Neural progenitor cell (in vitro differentiated cells): ENCODE results near the gene C21orf91. TPM values are rescaled to one million over a fixed set of nuclear protein-coding genes. Genes with fewer than 3 reads are reported as not detected.

Source experiments
- DNase-seq: peaks from one replicate; pipeline ENCODE4 v3.0.0-alpha.2; 2016; ENCODE audit warnings: low spot score
- H2AFZ ChIP-seq: fragments of 200-600 bp; sonication (generic); replicated peaks from 2 replicates; pipeline ENCODE4 v1.6.1; 2016; ENCODE audit warnings: antibody characterized with exemption
- H3F3A ChIP-seq: fragments of 200-600 bp; sonication (generic); 2 replicates; pipeline ENCODE4 v1.6.1; 2016; ENCODE audit warnings: antibody characterized with exemption, low read depth
- H3K27ac ChIP-seq: fragments of 200-600 bp; sonication (generic); 2 replicates; pipeline ENCODE4 v1.5.1; 2016; ENCODE audit warnings: mild to moderate bottlenecking
- H3K27me3 ChIP-seq: fragments of 200-600 bp; sonication (generic); 2 replicates; pipeline ENCODE4 v1.6.1; 2016; ENCODE audit warnings: mild to moderate bottlenecking, moderate library complexity
- H3K36me3 ChIP-seq: fragments of 200-600 bp; sonication (generic); 2 replicates; pipeline ENCODE4 v1.5.1; 2016
- H3K4me1 ChIP-seq: fragments of 200-600 bp; sonication (generic); 2 replicates; pipeline ENCODE4 v1.6.1; 2016; ENCODE audit warnings: mixed run types
- H3K4me2 ChIP-seq: fragments of 200-600 bp; sonication (generic); 2 replicates; pipeline ENCODE4 v1.6.1; 2016
- H3K4me3 ChIP-seq: fragments of 200-600 bp; sonication (generic); 2 replicates; pipeline ENCODE4 v1.5.1; 2016
- H3K79me2 ChIP-seq: fragments of 200-600 bp; sonication (generic); 2 replicates; pipeline ENCODE4 v1.6.1; 2016; ENCODE audit warnings: low read depth
- H3K9ac ChIP-seq: fragments of 200-600 bp; sonication (generic); 2 replicates; pipeline ENCODE4 v1.6.1; 2016
- H3K9me3 ChIP-seq: fragments of 200-600 bp; sonication (generic); 2 replicates; pipeline ENCODE4 v1.5.1; 2016; ENCODE audit warnings: low read depth
- H4K20me1 ChIP-seq: fragments of 200-600 bp; sonication (generic); 2 replicates; pipeline ENCODE4 v1.6.1; 2016; ENCODE audit warnings: low read depth
- H3K27ac Mint-ChIP-seq: 3 replicates; pipeline ENCODE4 v1.8.0; 2021; ENCODE audit warnings: mixed read lengths
- H3K27me3 Mint-ChIP-seq: 2 replicates; pipeline ENCODE4 v1.8.0; 2022; ENCODE audit warnings: low read depth, mild to moderate bottlenecking, inconsistent platforms, moderate library complexity, mixed read lengths; ENCODE audit not compliant: insufficient read depth
- H3K36me3 Mint-ChIP-seq: 3 replicates; pipeline ENCODE4 v1.8.0; 2021; ENCODE audit warnings: mixed read lengths
- H3K4me1 Mint-ChIP-seq: 3 replicates; pipeline ENCODE4 v1.8.0; 2021; ENCODE audit warnings: mixed read lengths
- H3K4me3 Mint-ChIP-seq: 3 replicates; pipeline ENCODE4 v1.8.0; 2021; ENCODE audit warnings: mild to moderate bottlenecking, moderate library complexity, mixed read lengths
- H3K9me3 Mint-ChIP-seq: 3 replicates; pipeline ENCODE4 v1.8.0; 2020; ENCODE audit warnings: mixed read lengths
- CTCF ChIP-seq: fragments of 200-600 bp; sonication (generic); IDR thresholded peaks from 2 replicates; pipeline ENCODE4 v1.5.1; 2017; ENCODE audit warnings: antibody characterized with exemption, mild to moderate bottlenecking
- EZH2 ChIP-seq: fragments of 200-600 bp; sonication (generic); IDR thresholded peaks from 2 replicates; pipeline ENCODE4 v1.6.1; 2017; ENCODE audit warnings: antibody characterized with exemption, mild to moderate bottlenecking, moderate library complexity
- EZH2phosphoT487 ChIP-seq: fragments of 200-600 bp; sonication (generic); IDR thresholded peaks from 2 replicates; pipeline ENCODE4 v1.6.1; 2017; ENCODE audit warnings: antibody characterized with exemption
- total RNA-seq: library from RNA; depleted of rRNA; stranded (reverse); fragments of >200 nt; gene quantifications from 2 replicates; pipeline ENCODE4 v1.2.3, GENCODE V29; 2015; ENCODE audit warnings: low replicate concordance

Gene C21orf91
- total RNA-seq, 1 donor from 2014 or later: 59.9 TPM

DNA sequence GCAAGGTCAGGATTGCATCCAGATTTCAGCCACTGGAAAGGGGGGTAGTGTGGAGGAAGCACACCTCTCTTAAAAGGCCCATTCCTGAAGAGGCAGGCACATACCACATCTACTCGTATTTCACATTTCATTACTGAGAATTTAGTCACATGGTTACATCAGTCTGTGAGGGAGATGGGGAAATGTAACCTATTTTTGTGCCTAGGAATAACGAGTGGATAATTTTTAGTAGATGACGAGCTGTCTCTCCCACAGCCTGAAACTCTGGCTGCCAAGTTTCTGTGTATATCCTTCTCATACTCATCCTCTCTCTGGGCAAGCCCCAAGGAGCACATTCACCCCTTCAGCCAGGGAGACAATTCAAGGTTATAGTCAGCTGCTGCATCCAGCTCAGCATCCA is 10.3 kb upstream of the C21orf91 start:
- Histone ChIP-seq H3F3A (no peaks in the 10 kb centered on the region), H3K36me3 (no peaks in the 10 kb centered on the region), H3K4me3 (no peak overlapping the region), H3K27me3 (no peaks in the 10 kb centered on the region), H4K20me1 (no peaks in the 10 kb centered on the region), H2AFZ (no peak overlapping the region), H3K9me3 (no peaks in the 10 kb centered on the region), H3K79me2 (no peaks in the 10 kb centered on the region), H3K27ac (no peak overlapping the region), H3K4me2 (no peak overlapping the region), H3K9ac (no peak overlapping the region), H3K4me1 (no peaks in the 10 kb centered on the region)
- H3K36me3 Mint-ChIP-seq: no peaks in the 10 kb centered on the region
- H3K4me3 Mint-ChIP-seq: no peak overlapping the region
- no peaks in the 10 kb centered on the region for H3K9me3 Mint-ChIP-seq
- DNase-seq: no peak
- no peak overlapping the region for H3K27ac Mint-ChIP-seq
- TF ChIP-seq CTCF (no peak), EZH2 (no peak), EZH2phosphoT487 (no peak)
- H3K4me1 Mint-ChIP-seq: peaks cover 12% of the 10 kb centered on the region
- H3K27me3 Mint-ChIP-seq: no peaks in the 10 kb centered on the region

DNA sequence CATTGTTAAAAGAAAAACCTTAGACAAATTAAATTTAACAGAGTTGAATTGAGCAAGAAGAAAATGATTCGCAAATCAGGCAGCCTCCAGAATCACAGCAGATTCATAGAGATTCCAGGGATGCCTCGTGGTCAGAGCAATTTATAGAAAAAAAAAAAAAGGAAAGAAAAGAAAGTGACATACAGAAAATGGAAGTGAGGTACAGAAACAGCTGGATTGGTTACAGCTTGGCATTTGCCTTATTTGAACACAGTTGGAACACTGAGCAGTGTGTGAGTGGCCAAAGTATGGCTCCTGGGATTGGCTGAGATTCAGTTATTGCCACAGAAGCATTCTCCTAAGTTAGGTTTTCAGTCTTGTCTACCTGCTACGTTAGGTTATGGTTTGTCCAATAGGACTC is 9.1 kb upstream of the C21orf91 start:
- H3K27me3 Mint-ChIP-seq: no peaks in the 10 kb centered on the region

GRCh38 chr21:17823846-17824245 is 4.7 kb upstream of the C21orf91 start:
- no peak for TF ChIP-seq EZH2phosphoT487
- no peak for TF ChIP-seq EZH2
- no peak for TF ChIP-seq CTCF
- Histone ChIP-seq H3K36me3 (no peaks in the 10 kb centered on the region), H3K79me2 (peaks cover 2% of the 10 kb centered on the region), H3K9ac (no peak overlapping the region), H3F3A (peaks cover 2% of the 10 kb centered on the region), H3K4me2 (no peak overlapping the region), H3K27ac (no peak overlapping the region), H3K27me3 (no peaks in the 10 kb centered on the region), H3K9me3 (no peaks in the 10 kb centered on the region), H4K20me1 (no peaks in the 10 kb centered on the region), H3K4me3 (no peak overlapping the region), H3K4me1 (peaks cover 3% of the 10 kb centered on the region), H2AFZ (no peak overlapping the region)
- Mint-ChIP-seq H3K36me3 (no peaks in the 10 kb centered on the region), H3K4me3 (no peak overlapping the region), H3K9me3 (no peaks in the 10 kb centered on the region), H3K4me1 (peaks cover 5% of the 10 kb centered on the region), H3K27me3 (no peaks in the 10 kb centered on the region), H3K27ac (no peak overlapping the region)
- no peak for DNase-seq

More for the DNA sequence above, 9.1 kb upstream of the C21orf91 start:
- H3K36me3 ChIP-seq: no peaks in the 10 kb centered on the region
- Mint-ChIP-seq H3K9me3 (no peaks in the 10 kb centered on the region), H3K36me3 (no peaks in the 10 kb centered on the region), H3K4me3 (no peak overlapping the region), H3K27ac (no peak overlapping the region), H3K4me1 (peaks cover 12% of the 10 kb centered on the region)
- H4K20me1 ChIP-seq: no peaks in the 10 kb centered on the region
- no peaks in the 10 kb centered on the region for H3K9me3 ChIP-seq
- H3K27ac ChIP-seq: no peak overlapping the region
- no peaks in the 10 kb centered on the region for H3K79me2 ChIP-seq
- H3F3A ChIP-seq: no peaks in the 10 kb centered on the region
- H3K4me2 ChIP-seq: no peak overlapping the region
- no peak for TF ChIP-seq CTCF
- TF ChIP-seq EZH2phosphoT487: no peak
- no peak for TF ChIP-seq EZH2
- DNase-seq: no peak
- H3K9ac ChIP-seq: no peak overlapping the region
- H2AFZ ChIP-seq: no peak overlapping the region
- H3K4me1 ChIP-seq: no peaks in the 10 kb centered on the region
- no peak overlapping the region for H3K4me3 ChIP-seq
- no peaks in the 10 kb centered on the region for H3K27me3 ChIP-seq
